Esophagus muscularis mucosa (tissue), 4 donors: ENCODE results near the gene ATP5F1C. TPM values are rescaled to one million over a fixed set of nuclear protein-coding genes. Genes with fewer than 3 reads are reported as not detected.

Experiments
- DNase-seq: peaks from one replicate; pipeline ENCODE4 v3.0.0-alpha.2; 2017; ENCODE audit errors: extremely low spot score
- H3K27ac ChIP-seq, 4 donors: fragments of 200-600 bp; sonication (generic); replicated peaks in 1 of 4; 1 replicate in 3 of 4; 2 replicates in 1 of 4; pipeline ENCODE4 v1.5.1; 2016 to 2019; ENCODE audit warnings: mild to moderate bottlenecking in 1 of 4
- H3K27me3 ChIP-seq, 4 donors: fragments of 200-600 bp; sonication (generic); one replicate each; pipeline versions ENCODE4 v1.5.1 to v1.6.0; 2016 to 2019
- H3K36me3 ChIP-seq, 4 donors: fragments of 200-600 bp; sonication (generic); one replicate each; pipeline ENCODE4 v1.5.1; 2016 to 2019
- H3K4me1 ChIP-seq, 4 donors: fragments of 200-600 bp; sonication (generic); one replicate each; pipeline ENCODE4 v1.5.1; 2016 to 2019
- H3K4me3 ChIP-seq, 4 donors: fragments of 200-600 bp; sonication (generic); 1 replicate in 2 of 4; 2 replicates in 2 of 4; pipeline ENCODE4 v1.5.1; 2016 to 2019; ENCODE audit warnings: mild to moderate bottlenecking in 4 of 4, moderate library complexity in 1 of 4
- H3K9me3 ChIP-seq, 4 donors: fragments of 200-600 bp; sonication (generic); 1 replicate in 3 of 4; 2 replicates in 1 of 4; pipeline ENCODE4 v1.5.1; 2016 to 2019
- CTCF ChIP-seq, 3 experiments: fragments of 200-600 bp in 2 of 3; fragments of 450-650 bp in 1 of 3; sonication (generic) in 2 of 3; IDR thresholded peaks; one replicate each; pipeline ENCODE4 v1.5.1; 2017 to 2019; ENCODE audit warnings: antibody characterized with exemption in 3 of 3, mild to moderate bottlenecking in 2 of 3, moderate library complexity in 1 of 3
- EP300 ChIP-seq: sonication (generic); formaldehyde crosslinking; IDR thresholded peaks from one replicate; pipeline ENCODE4 v1.6.1; 2017; ENCODE audit warnings: antibody characterized with exemption
- POLR2A ChIP-seq: fragments of 450-650 bp; IDR thresholded peaks from one replicate; pipeline ENCODE4 v1.6.1; 2017; ENCODE audit warnings: antibody characterized with exemption, moderate library complexity, mild to moderate bottlenecking, low read depth
- POLR2AphosphoS5 ChIP-seq, 2 donors: sonication (generic); formaldehyde crosslinking; IDR thresholded peaks; one replicate each; pipeline ENCODE4 v1.6.1; 2017; ENCODE audit warnings: antibody characterized with exemption in 2 of 2
- WGBS: methylation state at CpG from one replicate; pipeline ENCODE4 v1.1.5; 2018; 5-methylcytosine and 5-hydroxymethylcytosine counted together
- intact Hi-C: fragments of 100-400 bp; cut with DNase I; formaldehyde crosslinking; loops from one replicate; pipeline ENCODE4 v1.15.1; 2023
- total RNA-seq, 4 donors: library from RNA; depleted of rRNA; stranded (reverse); fragments of >200 nt; gene quantifications; one replicate each; pipeline versions ENCODE4 v1.1.0 to v1.2.1, GENCODE V29; 2016

The ATP5F1C gene
- total RNA-seq, 4 donors from 2014 or later, result 220 to 321 (median 258) TPM

GRCh38 chr10:7802606-7803005 is 14.6 kb downstream of the ATP5F1C start:
- 88% methylated on average over 4 of the region's 4 CpGs for WGBS
- TF ChIP-seq CTCF (IDR thresholded peaks at IDR 0.05), result no peak
- no peak for TF ChIP-seq POLR2AphosphoS5 (IDR thresholded peaks at IDR 0.05)
- TF ChIP-seq POLR2A, result no peak
- no peak for TF ChIP-seq EP300
- H3K36me3 ChIP-seq, result peaks cover 63 to 100% (median 94%) of the 10 kb centered on the region in 4 donors
- no peak overlapping the region for H3K27ac ChIP-seq
- no peak overlapping the region for H3K4me3 ChIP-seq
- intact Hi-C loops, result no loop called here
- no peak for DNase-seq
- H3K9me3 ChIP-seq, result no peaks in the 10 kb centered on the region
- peaks cover 4 to 12% (median 10%) of the 10 kb centered on the region in 4 donors for H3K4me1 ChIP-seq
- no peaks in the 10 kb centered on the region for H3K27me3 ChIP-seq

DNA sequence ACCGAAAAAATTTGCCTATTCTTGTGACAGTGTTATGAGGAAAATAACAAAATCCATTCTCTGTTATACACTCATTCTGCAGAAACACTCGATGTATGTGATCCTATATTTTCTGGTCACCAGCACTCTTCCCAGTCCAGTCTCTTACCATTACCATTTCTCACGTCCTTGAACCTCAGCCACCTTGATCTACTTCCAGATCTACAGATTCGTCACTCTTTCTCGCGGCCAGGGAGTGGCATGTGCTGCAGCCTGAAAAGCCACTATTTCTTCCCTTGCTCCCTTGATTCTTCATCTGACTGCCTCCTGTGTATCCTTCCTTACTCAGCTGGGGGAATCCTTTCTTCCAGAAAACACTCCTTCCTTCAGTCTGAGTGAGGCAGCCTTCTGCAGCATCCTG is 16.2 kb downstream of the ATP5F1C start:
- Histone ChIP-seq H3K4me3 (no peak overlapping the region), H3K27me3 (no peaks in the 10 kb centered on the region), H3K27ac (no peak overlapping the region), H3K36me3 (peaks cover 56 to 99% (median 90%) of the 10 kb centered on the region in 4 donors), H3K9me3 (no peaks in the 10 kb centered on the region), H3K4me1 (peaks cover 4 to 12% (median 9%) of the 10 kb centered on the region in 4 donors)
- intact Hi-C loops, result no loop called here
- TF ChIP-seq CTCF (IDR thresholded peaks at IDR 0.05) (no peak), EP300 (no peak), POLR2AphosphoS5 (IDR thresholded peaks at IDR 0.05) (no peak), POLR2A (no peak)
- no peak for DNase-seq
- 89% methylated on average over 6 of the region's 6 CpGs for WGBS

DNA sequence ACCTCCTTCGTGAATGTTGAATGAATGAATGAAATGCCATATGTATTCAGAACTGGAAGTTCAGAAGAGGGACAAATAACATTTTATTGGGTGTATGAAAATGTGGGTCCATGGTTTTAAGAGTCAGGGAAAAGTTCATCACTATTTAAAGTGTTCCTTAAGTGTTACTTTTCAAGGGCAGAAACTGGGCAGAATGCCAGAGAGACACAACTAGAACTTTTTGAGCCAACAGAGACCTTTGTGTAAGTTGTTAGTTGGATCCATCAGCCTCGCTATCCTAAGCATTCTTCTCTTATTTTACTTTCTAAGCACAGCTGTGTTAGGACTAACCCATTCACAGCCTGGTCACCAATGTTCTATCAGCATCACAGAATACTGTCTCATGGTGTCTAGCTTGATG is 16.8 kb downstream of the ATP5F1C start:
- Histone ChIP-seq H3K36me3 (peaks cover 52 to 98% (median 87%) of the 10 kb centered on the region in 4 donors), H3K27me3 (no peaks in the 10 kb centered on the region), H3K27ac (no peak overlapping the region), H3K9me3 (no peaks in the 10 kb centered on the region), H3K4me1 (peaks cover 4 to 12% (median 9%) of the 10 kb centered on the region in 4 donors), H3K4me3 (no peak overlapping the region)
- DNase-seq, result no peak
- TF ChIP-seq POLR2AphosphoS5 (IDR thresholded peaks at IDR 0.05) (no peak), POLR2A (no peak), CTCF (IDR thresholded peaks at IDR 0.05) (no peak)
- WGBS, result 38% methylated on average over 2 of the region's 2 CpGs
- intact Hi-C loops, result no loop called here

DNA sequence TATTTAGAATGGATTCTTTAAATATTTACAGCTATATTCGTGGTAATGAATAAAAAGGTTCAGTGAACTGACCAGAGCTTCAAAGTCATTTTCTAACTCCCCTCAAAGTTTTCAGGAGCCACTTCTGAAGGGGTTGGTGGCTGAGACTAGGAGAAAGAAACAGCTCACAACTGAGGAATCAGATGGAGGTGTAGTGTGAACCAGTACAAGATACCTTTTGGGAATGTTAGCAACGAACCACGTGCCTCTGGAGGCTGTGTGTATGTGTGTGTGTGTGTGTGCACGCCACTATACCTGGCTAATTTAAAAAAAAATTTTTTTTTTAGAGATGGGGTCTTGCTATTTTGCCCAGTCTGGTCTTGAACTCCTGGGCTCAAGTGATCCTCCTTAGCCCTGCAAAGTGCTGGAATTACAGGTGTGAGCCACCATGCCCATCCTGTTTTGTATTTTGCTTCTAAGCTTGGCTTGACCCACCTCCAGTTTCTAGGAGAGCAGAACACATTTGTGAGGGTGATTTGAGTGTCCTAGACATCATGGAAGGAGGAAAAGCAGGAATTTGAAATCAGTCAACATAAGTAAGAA is 20.8 kb downstream of the ATP5F1C start:
- Histone ChIP-seq H3K27me3 (no peaks in the 10 kb centered on the region), H3K4me1 (peaks cover 4 to 12% (median 9%) of the 10 kb centered on the region in 4 donors), H3K4me3 (no peak overlapping the region), H3K27ac (no peak overlapping the region), H3K36me3 (peaks cover 17 to 58% (median 47%) of the 10 kb centered on the region in 4 donors), H3K9me3 (no peaks in the 10 kb centered on the region)
- no peak for DNase-seq
- 49% methylated on average over 4 of the region's 4 CpGs for WGBS
- TF ChIP-seq POLR2AphosphoS5 (IDR thresholded peaks at IDR 0.05) (no peak), EP300 (no peak), POLR2A (no peak), CTCF (IDR thresholded peaks at IDR 0.05) (no peak)
- intact Hi-C loops, result no loop called here

GRCh38 chr10:7810443-7810842 is 22.5 kb downstream of the ATP5F1C start:
- intact Hi-C loops, result no loop called here
- Histone ChIP-seq H3K4me3 (no peak overlapping the region), H3K9me3 (no peaks in the 10 kb centered on the region), H3K36me3 (peaks cover 6 to 41% (median 30%) of the 10 kb centered on the region in 4 donors), H3K27me3 (no peaks in the 10 kb centered on the region), H3K4me1 (no peaks in the 10 kb centered on the region), H3K27ac (no peak overlapping the region)
- DNase-seq, result no peak
- TF ChIP-seq EP300 (no peak), POLR2AphosphoS5 (IDR thresholded peaks at IDR 0.05) (no peak), CTCF (IDR thresholded peaks at IDR 0.05) (no peak), POLR2A (no peak)
- 65% methylated on average over 7 of the region's 7 CpGs for WGBS
